LNCAP (cell line): ENCODE results near the gene DHX9.

ENCODE experiments used
- CTCF ChIP-seq: fragments of 450-650 bp; IDR thresholded peaks from 2 replicates; pipeline ENCODE4 v1.5.1; 2017; ENCODE audit warnings: mild to moderate bottlenecking

DHX9 gene

GRCh38 chr1:182845379-182845778 is 6.2 kb downstream of the DHX9 start:
- no peak for TF ChIP-seq CTCF

- TF ChIP-seq CTCF = no peak
Observed at GRCh38 chr1:182845894-182846293, 6.7 kb downstream of the DHX9 start.

GRCh38 chr1:182847105-182847504 is 8.0 kb downstream of the DHX9 start:
- no peak for TF ChIP-seq CTCF

GRCh38 chr1:182848736-182849135 is 9.6 kb downstream of the DHX9 start:
- no peak for TF ChIP-seq CTCF

- TF ChIP-seq CTCF = no peak
Observed at GRCh38 chr1:182850319-182850718, 11.2 kb downstream of the DHX9 start.

- TF ChIP-seq CTCF = no peak
Observed at GRCh38 chr1:182851825-182852224, 12.7 kb downstream of the DHX9 start.

GRCh38 chr1:182855911-182856310 is 16.8 kb downstream of the DHX9 start:
- TF ChIP-seq CTCF = no peak

GRCh38 chr1:182857212-182857611 is 18.1 kb downstream of the DHX9 start:
- no peak for TF ChIP-seq CTCF
